GM21447 (cell line): ENCODE data around the gene TRIM28.
"Not testable (repeated sequence)": the region's sequence is repeated elsewhere in the genome, so short reads cannot be mapped to it uniquely, and the experiment has no call there.

ENCODE experiments used
- ATAC-seq: cut with Tn5 transposase; IDR thresholded peaks from one replicate; pipeline ENCODE4 v1.9.1; 2021; ENCODE audit not compliant: unreplicated experiment

TRIM28 gene

GRCh38 chr19:58575183-58576041 is 31.5 kb downstream of the TRIM28 start:
- ATAC-seq: peak; percentile 39

- not testable (repeated sequence) for ATAC-seq
Measured at GRCh38 chr19:58577581-58577980, 33.7 kb downstream of the TRIM28 start.

- ATAC-seq: no peak
Measured at GRCh38 chr19:58578012-58578925, 34.4 kb downstream of the TRIM28 start.

GRCh38 chr19:58579473-58580142 is 35.7 kb downstream of the TRIM28 start:
- ATAC-seq: no peak

- peak; percentile 60 for ATAC-seq
Measured at GRCh38 chr19:58581227-58582141, 37.6 kb downstream of the TRIM28 start.

- no peak for ATAC-seq
Measured at GRCh38 chr19:58582985-58583384, 39.1 kb downstream of the TRIM28 start.

GRCh38 chr19:58584498-58585441 is 40.9 kb downstream of the TRIM28 start:
- no peak for ATAC-seq

- ATAC-seq: no peak
Measured at GRCh38 chr19:58585442-58586132, 41.7 kb downstream of the TRIM28 start.

- ATAC-seq: no peak
Measured at GRCh38 chr19:58586133-58586765, 42.4 kb downstream of the TRIM28 start.
